HepG2 (cell line): Measurements from ENCODE around the gene PRIMA1. TPM values are rescaled to one million over a fixed set of nuclear protein-coding genes. Genes with fewer than 3 reads are reported as not detected.
A peak's percentile ranks its signal among the peaks of the same experiment; 100 is the strongest.

Experiments
- ATAC-seq: fragments of 200-7000 bp; cut with Tn5 transposase; 3 replicates; pipeline ENCODE4 v1.9.1; 2020; ENCODE audit warnings: mild to moderate bottlenecking, moderate library complexity
- BruUV-seq: library from RNA; stranded (reverse); fragments of 400-500 nt; replicated peaks from 2 replicates; lab custom pipeline; 2021; lab: Mats Ljungman, UMichigan
- CTCF ChIA-PET: fragments of 300-600 bp; formaldehyde crosslinking; extraction: SDS; loops from one replicate; lab custom pipeline; 2021; ENCODE audit warnings: low total read pairs, inconsistent platforms, low intra/inter-chr PET ratio; lab: Yijun Ruan, JAX
- POLR2A ChIA-PET: fragments of 350-600 bp; sonication (Branson Sonifier 250); formaldehyde crosslinking; loops from one replicate; lab custom pipeline; 2020; ENCODE audit warnings: antibody characterized with exemption, inconsistent platforms; lab: Yijun Ruan, JAX
- DNase-seq: peaks from one replicate; pipeline ENCODE4 v3.0.0-alpha.2; 2015; ENCODE audit warnings: low spot score
- FAIRE-seq: peaks from 3 replicates; lab custom pipeline; 2011; peaks lifted over from hg19 to GRCh38; lab: Jason Lieb, UNC
- H2AFZ ChIP-seq: one replicate; pipeline ENCODE4 v1.6.1; 2011; ENCODE audit warnings: low read length, inconsistent platforms
- H3K27ac ChIP-seq: fragments of 300-600 bp; 3 replicates; pipeline ENCODE4 v1.8.0; 2011; ENCODE audit warnings: mixed run types, mild to moderate bottlenecking, mixed read lengths, low read length, inconsistent platforms; ENCODE audit not compliant: insufficient read depth; ENCODE audit errors: extremely low read length
- H3K27me3 ChIP-seq, 2 experiments: fragments of 200-600 bp in 1 of 2; 2 replicates in 1 of 2; 3 replicates in 1 of 2; pipeline versions ENCODE4 v1.6.0 to v1.8.0; 2011; ENCODE audit warnings: low read length in 2 of 2, mild to moderate bottlenecking in 2 of 2, moderate library complexity in 2 of 2, inconsistent platforms in 1 of 2; ENCODE audit not compliant: insufficient read depth in 2 of 2, control insufficient read depth in 1 of 2
- H3K36me3 ChIP-seq, 2 experiments: fragments of 200-600 bp in 1 of 2; replicated peaks in 1 of 2; 2 replicates in 1 of 2; 3 replicates in 1 of 2; pipeline versions ENCODE4 v1.5.1 to v1.8.0; 2011; ENCODE audit warnings: low read length in 2 of 2, inconsistent platforms in 1 of 2; ENCODE audit not compliant: insufficient read depth in 2 of 2, control insufficient read depth in 1 of 2
- H3K4me1 ChIP-seq: 2 replicates; pipeline ENCODE4 v1.5.1; 2012; ENCODE audit warnings: low read length, inconsistent platforms; ENCODE audit not compliant: insufficient read depth
- H3K4me2 ChIP-seq: 2 replicates; pipeline ENCODE4 v1.6.0; 2011; ENCODE audit warnings: low read depth, low read length, inconsistent platforms
- H3K4me3 ChIP-seq, 3 experiments: fragments of 200-600 bp in 1 of 3; sonication (generic), shearing (Covaris generic) in 1 of 3; replicated peaks in 1 of 3; 2 replicates each; pipeline ENCODE4 v1.5.1; 2011 to 2016; ENCODE audit warnings: low read length in 3 of 3, inconsistent platforms in 2 of 3, low read depth in 2 of 3, mild to moderate bottlenecking in 2 of 3, control low read depth in 1 of 3, mixed read lengths in 1 of 3; ENCODE audit not compliant: insufficient read depth in 1 of 3
- H3K79me2 ChIP-seq: one replicate; pipeline ENCODE4 v1.6.1; 2011; ENCODE audit warnings: low read length, inconsistent platforms; ENCODE audit not compliant: insufficient read depth
- H3K9ac ChIP-seq: 2 replicates; pipeline ENCODE4 v1.6.0; 2011; ENCODE audit warnings: mild to moderate bottlenecking, low read depth, low read length, inconsistent platforms; ENCODE audit not compliant: insufficient read depth
- H3K9me3 ChIP-seq: 2 replicates; pipeline ENCODE4 v1.5.1; 2012; ENCODE audit warnings: mild to moderate bottlenecking, low read length
- H4K20me1 ChIP-seq: 2 replicates; pipeline ENCODE4 v1.6.0; 2011; ENCODE audit warnings: inconsistent platforms, mild to moderate bottlenecking, low read length, moderate library complexity; ENCODE audit not compliant: insufficient read depth
- CEBPG ChIP-seq: IDR thresholded peaks from 2 replicates; pipeline ENCODE4 v1.6.1; 2016
- HNF1A ChIP-seq, 2 experiments: sonication (generic) in 1 of 2; formaldehyde crosslinking in 1 of 2; IDR thresholded peaks; 2 replicates each; pipeline versions ENCODE4 v1.4.0 to v1.6.1; 2016 to 2020; ENCODE audit warnings: borderline replicate concordance in 1 of 2, low read depth in 1 of 2, mild to moderate bottlenecking in 1 of 2, missing genetic modification reagents in 1 of 2
- HOXA5 ChIP-seq: sonication (generic); formaldehyde crosslinking; IDR thresholded peaks from 2 replicates; pipeline ENCODE4 v1.4.0; 2020; ENCODE audit warnings: missing genetic modification reagents
- MAFK ChIP-seq, 2 experiments: IDR thresholded peaks in 1 of 2; conservative IDR thresholded peaks in 1 of 2; 2 replicates each; pipeline ENCODE4 v1.6.1; 2011; ENCODE audit warnings: improper control_type of control experiment in 2 of 2, low read length in 2 of 2
- MXD1 ChIP-seq: sonication (generic); formaldehyde crosslinking; IDR thresholded peaks from 2 replicates; pipeline ENCODE4 v1.4.0; 2020; ENCODE audit warnings: mild to moderate bottlenecking, missing genetic modification reagents
- PHF8 ChIP-seq: sonication (generic); formaldehyde crosslinking; IDR thresholded peaks from 2 replicates; pipeline ENCODE4 v1.5.0; 2020; ENCODE audit warnings: missing genetic modification reagents
- SRSF1 ChIP-seq: fragments of 200-400 bp; formaldehyde crosslinking; optimal IDR thresholded peaks from 2 replicates; pipeline ENCODE3; 2017; ENCODE audit warnings: mild to moderate bottlenecking, low read depth, low read length, moderate library complexity
- SSRP1 ChIP-seq: IDR thresholded peaks from 2 replicates; pipeline ENCODE4 v1.6.1; 2016; ENCODE audit warnings: control low read depth
- STAT5B ChIP-seq: sonication (generic); formaldehyde crosslinking; IDR thresholded peaks from 2 replicates; pipeline ENCODE4 v1.4.0; 2020; ENCODE audit warnings: missing genetic modification reagents
- ZBTB14 ChIP-seq: sonication (generic); formaldehyde crosslinking; IDR thresholded peaks from 2 replicates; pipeline ENCODE4 v1.4.0; 2020; ENCODE audit warnings: missing genetic modification reagents
- ZNF30 ChIP-seq: sonication (generic); formaldehyde crosslinking; IDR thresholded peaks from 2 replicates; pipeline ENCODE4 v1.5.0; 2020; ENCODE audit warnings: mild to moderate bottlenecking, missing genetic modification reagents
- ZNF501 ChIP-seq: sonication (generic); formaldehyde crosslinking; IDR thresholded peaks from 2 replicates; pipeline ENCODE4 v1.5.1; 2020; ENCODE audit warnings: mild to moderate bottlenecking, moderate library complexity, missing genetic modification reagents
- ZNF770 ChIP-seq: sonication (generic); formaldehyde crosslinking; IDR thresholded peaks from 2 replicates; pipeline ENCODE4 v1.5.0; 2020; ENCODE audit warnings: mild to moderate bottlenecking, missing genetic modification reagents
- WGBS: methylation state at CpG from one replicate; pipeline ENCODE4 v1.1.6; 2017; ENCODE audit warnings: low lambda C conversion rate; 5-methylcytosine and 5-hydroxymethylcytosine counted together
- in situ Hi-C: cut with HindIII; loops from 2 replicates; pipeline ENCODE4 v1.10.0; 2017; ENCODE audit warnings: low pct_unique_long_range_greater_than_20kb; ENCODE audit not compliant: extremely low pct_ligation_motif_present
- intact Hi-C: fragments of 100-400 bp; cut with micrococcal nuclease; formaldehyde crosslinking; loops from one replicate; pipeline ENCODE4 v1.10.0; 2022; ENCODE audit not compliant: unreplicated experiment
- polyA plus RNA-seq, 8 experiments: library from polyadenylated mRNA; depleted of rRNA in 3 of 8; stranded (reverse) in 7 of 8; unstranded in 1 of 8; fragments of >200 nt; fragmentation: Illumina TruSeq in 4 of 8; extraction: Trizol in 4 of 8; gene quantifications; 2 replicates each; pipeline versions ENCODE4 v1.2.1 to v1.2.3, GENCODE V29; 2011 to 2016; ENCODE audit warnings: low read depth in 4 of 8, missing spikeins in 1 of 8, mixed read lengths in 1 of 8; ENCODE audit not compliant: insufficient read depth in 1 of 8
- total RNA-seq, 5 experiments: library from RNA; depleted of rRNA; stranded (reverse); fragments of >200 nt; fragmentation: Illumina TruSeq; extraction: Trizol; gene quantifications; 2 replicates each; pipeline ENCODE4 v1.2.3, GENCODE V29; 2016; ENCODE audit warnings: low read depth in 1 of 5

PRIMA1 gene
- total and polyA plus RNA-seq, 2 of the 13 experiments (the other 11 are each of a cell fraction or from before 2014, with no cell fraction given), result 2.4 to 3.2 TPM

GRCh38 chr14:93780813-93781400, 7.4 kb downstream of the PRIMA1 start (continued):
- TF ChIP-seq ZBTB14 (no peak), STAT5B (CRISPR knock-in tag) (no peak)

GRCh38 chr14:93778856-93779629, 9.2 kb downstream of the PRIMA1 start:
- H3K27ac ChIP-seq, result peak overlapping the region; percentile 56
- in situ Hi-C loops (no loop called here), intact Hi-C loops (loop anchor here (1.0 kb wide), 1 partner anchor 9 kb away; the partner anchor contains the start of gene PRIMA1)
- no peaks in the 10 kb centered on the region for H3K27me3 ChIP-seq
- FAIRE-seq, result no peak
- H3K4me3 ChIP-seq, result 0 out of 6 replicates have a peak overlapping the region, but pooled peaks of 1 of the 3 experiments have one; percentile 26
- WGBS, result 21% methylated on average over 18 of the region's 20 CpGs
- no peaks in the 10 kb centered on the region for H3K79me2 ChIP-seq
- no peak overlapping the region for H2AFZ ChIP-seq
- H3K4me2 ChIP-seq, result peak overlapping the region; percentile 65
- H4K20me1 ChIP-seq, result no peaks in the 10 kb centered on the region
- H3K36me3 ChIP-seq, result no peaks in the 10 kb centered on the region
- ChIA-PET POLR2A (interaction anchor here (1.1 to 2.1 kb wide), 2 partner anchors 9 to 21 kb away, joined by 3 to 6 read pairs; partner anchors contain the start of gene PRIMA1), CTCF (no interaction called here)
- no peaks in the 10 kb centered on the region for H3K9me3 ChIP-seq
- BruUV-seq, result TSS peak; percentile 89
- no peak overlapping the region; the same call in 1 of the 2 replicates for H3K9ac ChIP-seq
- ATAC-seq, result peak; percentile 38
- H3K4me1 ChIP-seq, result peaks cover 51% of the 10 kb centered on the region
- no peak for DNase-seq
- peak; percentile 39; the same call in 1 of the 2 replicates for TF ChIP-seq SSRP1 (CRISPR knock-in tag)
- TF ChIP-seq MAFK (conservative IDR thresholded peaks at IDR 0.05 in 1 of 2, IDR thresholded peaks at IDR 0.05 in 1 of 2; ENCODE audit: low read length in 2 of 2), result no peak
- TF ChIP-seq SRSF1, result no peak
- TF ChIP-seq HOXA5 (CRISPR knock-in tag), result no peak
- no peak for TF ChIP-seq MXD1 (CRISPR knock-in tag)
- no peak for TF ChIP-seq ZNF770 (CRISPR knock-in tag)
- no peak for TF ChIP-seq HNF1A (IDR thresholded peaks at IDR 0.05; ENCODE audit: low read depth)
- no peak; the same call in 1 of the 2 replicates for TF ChIP-seq HNF1A (CRISPR knock-in tag; IDR thresholded peaks at IDR 0.05; ENCODE audit: borderline replicate concordance)
- TF ChIP-seq PHF8 (CRISPR knock-in tag), result 0 out of 2 replicates have a peak, but pooled peaks have one; percentile 12
- TF ChIP-seq ZNF30 (CRISPR knock-in tag), result no peak
- no peak for TF ChIP-seq ZNF501
- no peak for TF ChIP-seq CEBPG
